GM23338 (cell line): ENCODE data around the gene STEAP3. TPM values are rescaled to one million over a fixed set of nuclear protein-coding genes. Genes with fewer than 3 reads are reported as not detected.

Experiments used
- ATAC-seq: fragments of 200-7000 bp; cut with Tn5 transposase; 3 replicates; pipeline ENCODE4 v1.9.1; 2020
- DNase-seq: peaks from one replicate; pipeline ENCODE4 v3.0.0-alpha.2; 2015; ENCODE audit warnings: low spot score
- H2AFZ ChIP-seq: fragments of 200-600 bp; sonication (generic); 2 replicates; pipeline ENCODE4 v1.8.0; 2016; ENCODE audit warnings: antibody characterized with exemption, mild to moderate bottlenecking, moderate library complexity
- H3F3A ChIP-seq: fragments of 200-600 bp; sonication (generic); replicated peaks from 2 replicates; pipeline ENCODE4 v1.8.0; 2017; ENCODE audit warnings: antibody characterized with exemption, mixed run types, low read depth
- H3K27ac ChIP-seq: fragments of 200-600 bp; sonication (generic); 2 replicates; pipeline ENCODE4 v1.6.1; 2016; ENCODE audit warnings: low read depth
- H3K27me3 ChIP-seq: fragments of 200-600 bp; sonication (generic); 2 replicates; pipeline ENCODE4 v1.8.0; 2016; ENCODE audit warnings: mild to moderate bottlenecking, mixed run types, moderate library complexity; ENCODE audit not compliant: insufficient read depth
- H3K36me3 ChIP-seq: fragments of 200-600 bp; sonication (generic); 2 replicates; pipeline ENCODE4 v1.8.0; 2016; ENCODE audit warnings: mild to moderate bottlenecking; ENCODE audit not compliant: insufficient read depth
- H3K4me1 ChIP-seq: fragments of 200-600 bp; sonication (generic); 2 replicates; pipeline ENCODE4 v1.8.0; 2016; ENCODE audit warnings: mild to moderate bottlenecking, moderate library complexity; ENCODE audit not compliant: insufficient read depth
- H3K4me2 ChIP-seq: fragments of 200-600 bp; sonication (generic); 2 replicates; pipeline ENCODE4 v1.7.1; 2017; ENCODE audit warnings: mixed run types
- H3K4me3 ChIP-seq: fragments of 200-600 bp; sonication (generic); 2 replicates; pipeline ENCODE4 v1.6.1; 2016; ENCODE audit warnings: mixed run types
- H3K79me2 ChIP-seq: fragments of 200-600 bp; sonication (generic); replicated peaks from 2 replicates; pipeline ENCODE4 v1.8.0; 2017; ENCODE audit warnings: mild to moderate bottlenecking; ENCODE audit not compliant: insufficient read depth
- H3K9me2 ChIP-seq: fragments of 200-600 bp; sonication (generic); 2 replicates; pipeline ENCODE4 v1.8.0; 2017; ENCODE audit not compliant: insufficient read depth
- H4K20me1 ChIP-seq: fragments of 200-600 bp; sonication (generic); replicated peaks from 2 replicates; pipeline ENCODE4 v1.8.0; 2017; ENCODE audit warnings: mild to moderate bottlenecking; ENCODE audit not compliant: insufficient read depth
- H3K27ac Mint-ChIP-seq: 2 replicates; pipeline ENCODE4 v1.8.0; 2020; ENCODE audit warnings: inconsistent platforms, mild to moderate bottlenecking, moderate library complexity, mixed read lengths
- H3K27me3 Mint-ChIP-seq: 3 replicates; pipeline ENCODE4 v1.8.0; 2022; ENCODE audit warnings: low read depth, mild to moderate bottlenecking, moderate library complexity, mixed read lengths, inconsistent platforms; ENCODE audit not compliant: insufficient read depth, poor library complexity
- H3K36me3 Mint-ChIP-seq: 3 replicates; pipeline ENCODE4 v1.8.0; 2021; ENCODE audit warnings: low read depth, mild to moderate bottlenecking, inconsistent platforms, moderate library complexity, mixed read lengths
- H3K4me1 Mint-ChIP-seq: 3 replicates; pipeline ENCODE4 v1.8.0; 2020; ENCODE audit warnings: mild to moderate bottlenecking, inconsistent platforms, mixed read lengths
- H3K4me3 Mint-ChIP-seq: 3 replicates; pipeline ENCODE4 v1.8.0; 2021; ENCODE audit warnings: moderate library complexity, mild to moderate bottlenecking, inconsistent platforms, mixed read lengths
- H3K9me3 Mint-ChIP-seq: 3 replicates; pipeline ENCODE4 v1.8.0; 2020; ENCODE audit warnings: moderate library complexity, mild to moderate bottlenecking, inconsistent platforms, mixed read lengths
- JUNB ChIP-seq: IDR thresholded peaks from one replicate; pipeline ENCODE4 v1.6.1; 2016; ENCODE audit warnings: antibody characterized with exemption; ENCODE audit not compliant: unreplicated experiment
- NANOG ChIP-seq: IDR thresholded peaks from 2 replicates; pipeline ENCODE4 v1.6.1; 2016; ENCODE audit warnings: antibody characterized with exemption, borderline replicate concordance
- POLR2AphosphoS5 ChIP-seq: IDR thresholded peaks from 2 replicates; pipeline ENCODE4 v1.6.1; 2016; ENCODE audit warnings: antibody characterized with exemption, low read depth
- ZNF114 ChIP-seq: fragments of 250-450 bp; sonication (Bioruptor Pico); IDR thresholded peaks from 2 replicates; pipeline ENCODE4 v1.5.0; 2020; ENCODE audit warnings: mild to moderate bottlenecking, moderate library complexity
- ZNF331 ChIP-seq: fragments of 250-450 bp; sonication (Bioruptor Pico); IDR thresholded peaks from 2 replicates; pipeline ENCODE4 v1.5.0; 2020; ENCODE audit warnings: low read depth, mild to moderate bottlenecking, moderate library complexity
- polyA plus RNA-seq: library from polyadenylated mRNA; unstranded; fragments of >200 nt; fragmentation: Nextera tagmentation; extraction: Ambion mirVana; gene quantifications from 2 replicates; pipeline ENCODE4 v1.2.1, GENCODE V29; 2016
- total RNA-seq: library from RNA; depleted of rRNA; stranded (reverse); fragments of >200 nt; shearing (Covaris generic); gene quantifications from 2 replicates; pipeline ENCODE4 v1.2.3, GENCODE V29; 2014
- TF ChIP-seq, protein P1 (sequence below): IDR thresholded peaks from 2 replicates; pipeline ENCODE4 v1.6.1; 2016; ENCODE audit warnings: antibody characterized with exemption
- TF ChIP-seq, protein P2 (sequence below): fragments of 250-450 bp; sonication (Bioruptor Pico); IDR thresholded peaks from 2 replicates; pipeline ENCODE4 v1.5.0; 2020; ENCODE audit warnings: mild to moderate bottlenecking, moderate library complexity

The STEAP3 gene
- total and polyA plus RNA-seq, 2 experiments from 2014 or later: 8.6 to 27.3 TPM

- no peak for ATAC-seq
- Mint-ChIP-seq H3K27me3 (peaks cover 5% of the 10 kb centered on the region), H3K36me3 (no peaks in the 10 kb centered on the region), H3K4me3 (no peak overlapping the region), H3K27ac (no peak overlapping the region), H3K4me1 (no peaks in the 10 kb centered on the region; the same call in 1 of the 3 replicates), H3K9me3 (no peaks in the 10 kb centered on the region)
- H3F3A ChIP-seq: no peaks in the 10 kb centered on the region
- H3K4me2 ChIP-seq: no peak overlapping the region
- H3K27ac ChIP-seq: no peak overlapping the region
- H3K4me1 ChIP-seq: no peaks in the 10 kb centered on the region
- no peak for DNase-seq
- H2AFZ ChIP-seq: no peak overlapping the region
- no peaks in the 10 kb centered on the region for H4K20me1 ChIP-seq
- no peaks in the 10 kb centered on the region for H3K9me2 ChIP-seq
- H3K36me3 ChIP-seq: no peaks in the 10 kb centered on the region
- TF ChIP-seq, protein P1, sequence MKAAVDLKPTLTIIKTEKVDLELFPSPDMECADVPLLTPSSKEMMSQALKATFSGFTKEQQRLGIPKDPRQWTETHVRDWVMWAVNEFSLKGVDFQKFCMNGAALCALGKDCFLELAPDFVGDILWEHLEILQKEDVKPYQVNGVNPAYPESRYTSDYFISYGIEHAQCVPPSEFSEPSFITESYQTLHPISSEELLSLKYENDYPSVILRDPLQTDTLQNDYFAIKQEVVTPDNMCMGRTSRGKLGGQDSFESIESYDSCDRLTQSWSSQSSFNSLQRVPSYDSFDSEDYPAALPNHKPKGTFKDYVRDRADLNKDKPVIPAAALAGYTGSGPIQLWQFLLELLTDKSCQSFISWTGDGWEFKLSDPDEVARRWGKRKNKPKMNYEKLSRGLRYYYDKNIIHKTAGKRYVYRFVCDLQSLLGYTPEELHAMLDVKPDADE: no peak
- TF ChIP-seq ZNF331 (CRISPR knock-in tag): no peak
- TF ChIP-seq, protein P2, sequence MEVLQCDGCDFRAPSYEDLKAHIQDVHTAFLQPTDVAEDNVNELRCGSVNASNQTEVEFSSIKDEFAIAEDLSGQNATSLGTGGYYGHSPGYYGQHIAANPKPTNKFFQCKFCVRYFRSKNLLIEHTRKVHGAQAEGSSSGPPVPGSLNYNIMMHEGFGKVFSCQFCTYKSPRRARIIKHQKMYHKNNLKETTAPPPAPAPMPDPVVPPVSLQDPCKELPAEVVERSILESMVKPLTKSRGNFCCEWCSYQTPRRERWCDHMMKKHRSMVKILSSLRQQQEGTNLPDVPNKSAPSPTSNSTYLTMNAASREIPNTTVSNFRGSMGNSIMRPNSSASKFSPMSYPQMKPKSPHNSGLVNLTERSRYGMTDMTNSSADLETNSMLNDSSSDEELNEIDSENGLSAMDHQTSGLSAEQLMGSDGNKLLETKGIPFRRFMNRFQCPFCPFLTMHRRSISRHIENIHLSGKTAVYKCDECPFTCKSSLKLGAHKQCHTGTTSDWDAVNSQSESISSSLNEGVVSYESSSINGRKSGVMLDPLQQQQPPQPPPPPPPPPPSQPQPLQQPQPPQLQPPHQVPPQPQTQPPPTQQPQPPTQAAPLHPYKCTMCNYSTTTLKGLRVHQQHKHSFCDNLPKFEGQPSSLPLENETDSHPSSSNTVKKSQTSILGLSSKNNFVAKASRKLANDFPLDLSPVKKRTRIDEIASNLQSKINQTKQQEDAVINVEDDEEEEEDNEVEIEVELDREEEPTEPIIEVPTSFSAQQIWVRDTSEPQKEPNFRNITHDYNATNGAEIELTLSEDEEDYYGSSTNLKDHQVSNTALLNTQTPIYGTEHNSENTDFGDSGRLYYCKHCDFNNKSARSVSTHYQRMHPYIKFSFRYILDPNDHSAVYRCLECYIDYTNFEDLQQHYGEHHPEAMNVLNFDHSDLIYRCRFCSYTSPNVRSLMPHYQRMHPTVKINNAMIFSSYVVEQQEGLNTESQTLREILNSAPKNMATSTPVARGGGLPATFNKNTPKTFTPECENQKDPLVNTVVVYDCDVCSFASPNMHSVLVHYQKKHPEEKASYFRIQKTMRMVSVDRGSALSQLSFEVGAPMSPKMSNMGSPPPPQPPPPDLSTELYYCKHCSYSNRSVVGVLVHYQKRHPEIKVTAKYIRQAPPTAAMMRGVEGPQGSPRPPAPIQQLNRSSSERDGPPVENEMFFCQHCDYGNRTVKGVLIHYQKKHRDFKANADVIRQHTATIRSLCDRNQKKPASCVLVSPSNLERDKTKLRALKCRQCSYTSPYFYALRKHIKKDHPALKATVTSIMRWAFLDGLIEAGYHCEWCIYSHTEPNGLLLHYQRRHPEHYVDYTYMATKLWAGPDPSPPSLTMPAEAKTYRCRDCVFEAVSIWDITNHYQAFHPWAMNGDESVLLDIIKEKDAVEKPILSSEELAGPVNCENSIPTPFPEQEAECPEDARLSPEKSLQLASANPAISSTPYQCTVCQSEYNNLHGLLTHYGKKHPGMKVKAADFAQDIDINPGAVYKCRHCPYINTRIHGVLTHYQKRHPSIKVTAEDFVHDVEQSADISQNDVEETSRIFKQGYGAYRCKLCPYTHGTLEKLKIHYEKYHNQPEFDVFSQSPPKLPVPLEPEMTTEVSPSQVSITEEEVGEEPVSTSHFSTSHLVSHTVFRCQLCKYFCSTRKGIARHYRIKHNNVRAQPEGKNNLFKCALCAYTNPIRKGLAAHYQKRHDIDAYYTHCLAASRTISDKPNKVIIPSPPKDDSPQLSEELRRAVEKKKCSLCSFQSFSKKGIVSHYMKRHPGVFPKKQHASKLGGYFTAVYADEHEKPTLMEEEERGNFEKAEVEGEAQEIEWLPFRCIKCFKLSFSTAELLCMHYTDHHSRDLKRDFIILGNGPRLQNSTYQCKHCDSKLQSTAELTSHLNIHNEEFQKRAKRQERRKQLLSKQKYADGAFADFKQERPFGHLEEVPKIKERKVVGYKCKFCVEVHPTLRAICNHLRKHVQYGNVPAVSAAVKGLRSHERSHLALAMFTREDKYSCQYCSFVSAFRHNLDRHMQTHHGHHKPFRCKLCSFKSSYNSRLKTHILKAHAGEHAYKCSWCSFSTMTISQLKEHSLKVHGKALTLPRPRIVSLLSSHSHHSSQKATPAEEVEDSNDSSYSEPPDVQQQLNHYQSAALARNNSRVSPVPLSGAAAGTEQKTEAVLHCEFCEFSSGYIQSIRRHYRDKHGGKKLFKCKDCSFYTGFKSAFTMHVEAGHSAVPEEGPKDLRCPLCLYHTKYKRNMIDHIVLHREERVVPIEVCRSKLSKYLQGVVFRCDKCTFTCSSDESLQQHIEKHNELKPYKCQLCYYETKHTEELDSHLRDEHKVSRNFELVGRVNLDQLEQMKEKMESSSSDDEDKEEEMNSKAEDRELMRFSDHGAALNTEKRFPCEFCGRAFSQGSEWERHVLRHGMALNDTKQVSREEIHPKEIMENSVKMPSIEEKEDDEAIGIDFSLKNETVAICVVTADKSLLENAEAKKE (CRISPR knock-in tag): no peak
- TF ChIP-seq JUNB: no peak
- TF ChIP-seq NANOG: no peak
- no peaks in the 10 kb centered on the region for H3K79me2 ChIP-seq
- no peak overlapping the region for H3K4me3 ChIP-seq
- no peaks in the 10 kb centered on the region for H3K27me3 ChIP-seq
Measured at GRCh38 chr2:119289093-119289492, 65.5 kb downstream of the STEAP3 start.

GRCh38 chr2:119289642-119290041 is 66.0 kb downstream of the STEAP3 start:
- H3K27me3 ChIP-seq: no peaks in the 10 kb centered on the region
- H3K36me3 ChIP-seq: no peaks in the 10 kb centered on the region
- H3K27ac ChIP-seq: no peak overlapping the region
- Mint-ChIP-seq H3K36me3 (no peaks in the 10 kb centered on the region), H3K4me1 (no peaks in the 10 kb centered on the region; the same call in 1 of the 3 replicates), H3K27me3 (peaks cover 4% of the 10 kb centered on the region), H3K9me3 (no peaks in the 10 kb centered on the region), H3K27ac (no peak overlapping the region), H3K4me3 (no peak overlapping the region)
- no peaks in the 10 kb centered on the region for H3K4me1 ChIP-seq
- DNase-seq (no peak), ATAC-seq (no peak)
- no peaks in the 10 kb centered on the region for H3K79me2 ChIP-seq
- no peak overlapping the region for H3K4me2 ChIP-seq
- no peak overlapping the region for H3K4me3 ChIP-seq
- H3F3A ChIP-seq: no peaks in the 10 kb centered on the region
- H3K9me2 ChIP-seq: no peaks in the 10 kb centered on the region
- no peak overlapping the region for H2AFZ ChIP-seq
- H4K20me1 ChIP-seq: no peaks in the 10 kb centered on the region
- TF ChIP-seq POLR2AphosphoS5: no peak
- no peak for TF ChIP-seq ZNF114 (CRISPR knock-in tag)
